Smooth muscle cell (in vitro differentiated cells): ENCODE data around the gene SMARCA4. TPM values are rescaled to one million over a fixed set of nuclear protein-coding genes. Genes with fewer than 3 reads are reported as not detected.

Experiments used
- DNase-seq: peaks from one replicate; lab custom pipeline; 2025; ENCODE audit not compliant: unreplicated experiment; lab: John Stamatoyannopoulos, UW
- H2AFZ ChIP-seq: fragments of 200-600 bp; sonication (generic); 2 replicates; pipeline ENCODE4 v1.6.0; 2016; ENCODE audit warnings: antibody characterized with exemption, low read depth, mild to moderate bottlenecking
- H3F3A ChIP-seq: fragments of 200-600 bp; sonication (generic); 2 replicates; pipeline ENCODE4 v1.6.0; 2017; ENCODE audit warnings: antibody characterized with exemption, low read depth
- H3K27ac ChIP-seq: fragments of 200-600 bp; sonication (generic); 2 replicates; pipeline ENCODE4 v1.5.1; 2016; ENCODE audit warnings: low read depth, mild to moderate bottlenecking
- H3K27me3 ChIP-seq: fragments of 200-600 bp; sonication (generic); 2 replicates; pipeline ENCODE4 v1.6.1; 2016; ENCODE audit warnings: low read depth, mild to moderate bottlenecking
- H3K36me3 ChIP-seq: fragments of 200-600 bp; sonication (generic); 2 replicates; pipeline ENCODE4 v1.5.1; 2016; ENCODE audit warnings: low read depth
- H3K4me1 ChIP-seq: fragments of 200-600 bp; sonication (generic); 2 replicates; pipeline ENCODE4 v1.5.1; 2016; ENCODE audit warnings: low read depth
- H3K4me2 ChIP-seq: fragments of 200-600 bp; sonication (generic); 2 replicates; pipeline ENCODE4 v1.6.0; 2016; ENCODE audit warnings: mild to moderate bottlenecking
- H3K4me3 ChIP-seq: fragments of 200-600 bp; sonication (generic); 2 replicates; pipeline ENCODE4 v1.5.1; 2016; ENCODE audit warnings: mild to moderate bottlenecking
- H3K79me2 ChIP-seq: fragments of 200-600 bp; sonication (generic); 2 replicates; pipeline ENCODE4 v1.6.0; 2016; ENCODE audit warnings: low read depth, mild to moderate bottlenecking
- H3K9ac ChIP-seq: fragments of 200-600 bp; sonication (generic); 2 replicates; pipeline ENCODE4 v1.6.0; 2016; ENCODE audit warnings: low read depth
- H3K9me3 ChIP-seq: fragments of 200-600 bp; sonication (generic); replicated peaks from 2 replicates; pipeline ENCODE4 v1.5.1; 2016; ENCODE audit warnings: low read depth
- H4K20me1 ChIP-seq: fragments of 200-600 bp; sonication (generic); 2 replicates; pipeline ENCODE4 v1.6.0; 2016; ENCODE audit warnings: low read depth
- WGBS: methylation state at CpG from one replicate; pipeline ENCODE4 v1.1.7; 2016; ENCODE audit warnings: low lambda C conversion rate; 5-methylcytosine and 5-hydroxymethylcytosine counted together
- polyA plus RNA-seq: library from polyadenylated mRNA; unstranded; fragments of >200 nt; fragmentation: Nextera tagmentation; extraction: Ambion mirVana; gene quantifications from 2 replicates; pipeline ENCODE4 v1.2.1, GENCODE V29; 2016
- total RNA-seq: library from RNA; depleted of rRNA; stranded (reverse); fragments of >200 nt; gene quantifications from 2 replicates; pipeline ENCODE4 v1.2.3, GENCODE V29; 2014
- TF ChIP-seq, protein P1 (sequence below): fragments of 200-600 bp; sonication (generic); IDR thresholded peaks from 2 replicates; pipeline ENCODE4 v1.5.1; 2017; ENCODE audit warnings: borderline replicate concordance, mild to moderate bottlenecking, antibody characterized with exemption; ENCODE audit not compliant: insufficient read depth, poor library complexity, severe bottlenecking

Gene SMARCA4
- total and polyA plus RNA-seq, 2 experiments from 2014 or later = 59.6 to 100 TPM

DNA sequence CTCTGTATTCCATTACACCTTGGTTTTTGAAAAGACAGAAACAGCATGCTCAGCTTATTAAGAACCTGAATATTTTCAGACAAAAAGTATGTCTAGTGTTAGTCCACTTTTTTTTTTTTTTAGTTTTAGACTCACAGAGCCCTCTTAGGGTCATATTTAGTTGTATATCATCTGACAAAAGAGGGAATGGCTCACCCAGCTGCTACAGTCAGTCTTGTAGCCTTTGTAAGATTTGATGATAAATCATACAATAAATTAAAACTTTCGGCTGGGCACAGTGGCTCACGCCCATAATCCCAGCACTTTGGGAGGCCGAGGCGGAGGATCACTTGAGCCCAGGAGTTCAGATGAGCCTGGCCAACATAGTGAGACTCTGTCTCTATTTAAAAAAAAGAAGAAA lies 84.7 kb downstream of the SMARCA4 start:
- no peaks in the 10 kb centered on the region for H3K27me3 ChIP-seq
- no peak overlapping the region for H3K4me2 ChIP-seq
- TF ChIP-seq, protein P1, sequence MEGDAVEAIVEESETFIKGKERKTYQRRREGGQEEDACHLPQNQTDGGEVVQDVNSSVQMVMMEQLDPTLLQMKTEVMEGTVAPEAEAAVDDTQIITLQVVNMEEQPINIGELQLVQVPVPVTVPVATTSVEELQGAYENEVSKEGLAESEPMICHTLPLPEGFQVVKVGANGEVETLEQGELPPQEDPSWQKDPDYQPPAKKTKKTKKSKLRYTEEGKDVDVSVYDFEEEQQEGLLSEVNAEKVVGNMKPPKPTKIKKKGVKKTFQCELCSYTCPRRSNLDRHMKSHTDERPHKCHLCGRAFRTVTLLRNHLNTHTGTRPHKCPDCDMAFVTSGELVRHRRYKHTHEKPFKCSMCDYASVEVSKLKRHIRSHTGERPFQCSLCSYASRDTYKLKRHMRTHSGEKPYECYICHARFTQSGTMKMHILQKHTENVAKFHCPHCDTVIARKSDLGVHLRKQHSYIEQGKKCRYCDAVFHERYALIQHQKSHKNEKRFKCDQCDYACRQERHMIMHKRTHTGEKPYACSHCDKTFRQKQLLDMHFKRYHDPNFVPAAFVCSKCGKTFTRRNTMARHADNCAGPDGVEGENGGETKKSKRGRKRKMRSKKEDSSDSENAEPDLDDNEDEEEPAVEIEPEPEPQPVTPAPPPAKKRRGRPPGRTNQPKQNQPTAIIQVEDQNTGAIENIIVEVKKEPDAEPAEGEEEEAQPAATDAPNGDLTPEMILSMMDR = no peak
- H3K9ac ChIP-seq = no peak overlapping the region
- 94% methylated on average over 4 of the region's 4 CpGs for WGBS
- no peaks in the 10 kb centered on the region for H3K79me2 ChIP-seq
- no peak overlapping the region for H3K4me3 ChIP-seq
- no peak overlapping the region for H2AFZ ChIP-seq
- no peaks in the 10 kb centered on the region for H3K4me1 ChIP-seq
- H3K36me3 ChIP-seq = no peaks in the 10 kb centered on the region
- no peak for DNase-seq
- H3K9me3 ChIP-seq = no peaks in the 10 kb centered on the region
- no peaks in the 10 kb centered on the region for H3F3A ChIP-seq
- H4K20me1 ChIP-seq = peaks cover 17% of the 10 kb centered on the region
- no peak overlapping the region for H3K27ac ChIP-seq

DNA sequence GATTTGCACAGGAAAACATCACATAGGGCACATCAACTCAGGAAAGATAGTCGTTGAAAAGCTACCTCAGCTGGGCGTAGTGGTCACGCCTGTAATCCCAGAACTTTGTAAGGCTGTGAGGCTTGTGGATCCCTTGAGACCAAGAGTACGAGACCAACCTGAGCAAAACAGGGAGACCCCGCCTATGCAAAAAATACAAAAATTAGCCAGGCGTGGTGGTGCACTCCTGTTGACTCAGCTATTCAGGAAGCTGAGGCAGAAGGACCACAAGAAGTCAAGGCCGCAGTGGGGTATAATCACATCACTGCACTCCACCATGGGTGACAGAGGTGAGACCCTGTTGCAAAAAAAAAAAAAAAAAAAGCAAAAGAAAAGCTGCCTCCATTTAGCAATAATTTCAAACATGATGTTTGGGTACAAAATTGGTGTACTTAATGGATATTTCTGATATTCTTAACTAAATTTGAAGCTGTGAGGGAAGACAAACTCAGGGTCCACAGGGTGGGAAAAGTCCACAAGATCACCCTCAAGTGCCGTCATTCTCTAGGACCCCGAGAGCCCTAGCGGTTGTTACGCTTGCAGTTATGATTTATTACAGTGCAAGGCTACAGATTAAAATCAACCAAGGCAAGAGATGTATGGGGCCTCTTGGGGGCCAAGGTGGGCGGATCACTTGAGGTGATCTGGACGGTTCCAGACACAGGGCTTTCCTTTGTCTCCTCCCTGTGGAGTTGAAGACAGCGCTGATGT lies 86.0 kb downstream of the SMARCA4 start:
- Histone ChIP-seq H3K36me3 (no peaks in the 10 kb centered on the region), H3K27ac (no peak overlapping the region), H4K20me1 (peaks cover 23% of the 10 kb centered on the region), H3K9me3 (no peaks in the 10 kb centered on the region), H3K4me1 (no peaks in the 10 kb centered on the region), H2AFZ (no peak overlapping the region), H3K27me3 (no peaks in the 10 kb centered on the region), H3K4me2 (no peak overlapping the region), H3K9ac (no peak overlapping the region), H3K79me2 (no peaks in the 10 kb centered on the region), H3F3A (no peaks in the 10 kb centered on the region), H3K4me3 (no peak overlapping the region)
- TF ChIP-seq, protein P1 = no peak
- DNase-seq = no peak
- WGBS = 96% methylated on average over 14 of the region's 14 CpGs

DNA sequence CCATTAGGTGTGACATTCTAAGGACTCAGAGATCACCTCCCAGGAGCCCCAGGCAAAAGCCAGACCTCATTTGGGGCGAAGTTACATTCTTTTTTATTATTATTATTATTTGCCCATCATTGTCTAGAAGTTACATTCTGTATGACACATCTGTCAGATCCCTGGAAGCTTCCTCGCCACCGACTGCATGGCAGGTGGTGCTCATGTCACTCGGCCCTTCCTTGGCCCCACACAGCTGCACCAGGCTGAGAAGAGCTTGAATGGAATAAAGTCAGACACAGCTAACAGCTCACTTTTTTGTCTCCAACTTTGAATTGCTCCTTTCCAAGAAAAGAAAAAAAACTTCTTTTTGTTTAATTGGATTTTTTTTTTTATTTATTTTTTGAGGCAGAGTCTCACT lies 87.0 kb downstream of the SMARCA4 start:
- no peaks in the 10 kb centered on the region for H3F3A ChIP-seq
- H3K4me1 ChIP-seq = no peaks in the 10 kb centered on the region
- H4K20me1 ChIP-seq = peaks cover 31% of the 10 kb centered on the region
- H3K9ac ChIP-seq = no peak overlapping the region
- WGBS = 98% methylated on average over 4 of the region's 4 CpGs
- H2AFZ ChIP-seq = no peak overlapping the region
- H3K4me3 ChIP-seq = no peak overlapping the region
- DNase-seq = no peak
- H3K79me2 ChIP-seq = no peaks in the 10 kb centered on the region
- no peaks in the 10 kb centered on the region for H3K36me3 ChIP-seq
- no peak overlapping the region for H3K4me2 ChIP-seq
- H3K27ac ChIP-seq = no peak overlapping the region
- TF ChIP-seq, protein P1 = no peak
- no peaks in the 10 kb centered on the region for H3K27me3 ChIP-seq
- no peaks in the 10 kb centered on the region for H3K9me3 ChIP-seq
